Lower leg skin (tissue), 4 donors: Measurements from ENCODE around the gene RNF13. TPM values are rescaled to one million over a fixed set of nuclear protein-coding genes. Genes with fewer than 3 reads are reported as not detected.
"Not testable (repeated sequence)": the region's sequence is repeated elsewhere in the genome, so short reads cannot be mapped to it uniquely, and the experiment has no call there.

ENCODE experiments used
- DNase-seq, 2 donors: peaks; one replicate each; pipeline ENCODE4 v3.0.0-alpha.2; 2019; ENCODE audit warnings: low spot score in 2 of 2
- H3K4me3 ChIP-seq: fragments of 200-600 bp; sonication (generic); 2 replicates; pipeline ENCODE4 v1.5.1; 2017; ENCODE audit warnings: mild to moderate bottlenecking, low read depth; ENCODE audit not compliant: poor library complexity, severe bottlenecking
- POLR2A ChIP-seq, 2 donors: fragments of 450-650 bp; IDR thresholded peaks; one replicate each; pipeline ENCODE4 v1.6.1; 2016 to 2017; ENCODE audit warnings: antibody characterized with exemption in 2 of 2, mild to moderate bottlenecking in 1 of 2, moderate library complexity in 1 of 2
- WGBS, 2 donors: methylation state at CpG; one replicate each; pipeline ENCODE4 v1.1.5; 2018; 5-methylcytosine and 5-hydroxymethylcytosine counted together
- intact Hi-C: fragments of 100-400 bp; cut with DNase I; formaldehyde crosslinking; loops from one replicate; pipeline ENCODE4 v1.15.0; 2023; ENCODE audit warnings: low total_unique reads
- total RNA-seq, 4 donors: library from RNA; depleted of rRNA; stranded (reverse); fragments of >200 nt; gene quantifications; one replicate each; pipeline ENCODE4 v1.1.0, GENCODE V29; 2016
- TF ChIP-seq, protein P1 (sequence below), 3 donors: fragments of 450-650 bp; IDR thresholded peaks; one replicate each; pipeline ENCODE4 v1.5.1; 2016; ENCODE audit warnings: antibody characterized with exemption in 3 of 3, mild to moderate bottlenecking in 3 of 3, moderate library complexity in 2 of 3

The RNF13 gene
- total RNA-seq, 4 donors from 2014 or later, result 53.1 to 101 (median 86.5) TPM

DNA sequence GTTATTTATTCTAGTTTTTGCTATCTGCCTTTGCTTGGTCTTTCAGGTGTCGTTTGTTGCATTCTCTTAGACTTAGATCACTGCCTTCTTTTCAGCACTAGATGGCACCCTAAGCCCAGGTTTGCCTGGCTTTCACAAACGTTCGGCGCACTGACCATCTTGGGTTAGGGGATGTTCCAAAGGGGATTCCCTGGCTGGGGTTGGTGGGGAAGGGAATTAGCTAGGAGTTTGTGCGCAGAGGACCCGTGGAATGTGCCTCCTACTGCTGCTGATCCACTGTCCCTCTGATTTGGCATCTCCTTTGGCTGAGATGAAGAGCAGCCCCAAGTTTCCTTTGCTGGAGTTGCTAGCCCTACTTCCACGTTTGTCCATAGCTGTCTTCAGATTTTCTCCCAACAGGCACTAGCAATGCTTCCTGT, 123.8 kb downstream of the RNF13 start:
- intact Hi-C loops, result no loop called here
- H3K4me3 ChIP-seq, result no peak overlapping the region
- 52 to 74% methylated on average over 7 of the region's 7 CpGs for WGBS, 2 donors
- TF ChIP-seq POLR2A (IDR thresholded peaks at IDR 0.05), result no peak
- TF ChIP-seq, protein P1, sequence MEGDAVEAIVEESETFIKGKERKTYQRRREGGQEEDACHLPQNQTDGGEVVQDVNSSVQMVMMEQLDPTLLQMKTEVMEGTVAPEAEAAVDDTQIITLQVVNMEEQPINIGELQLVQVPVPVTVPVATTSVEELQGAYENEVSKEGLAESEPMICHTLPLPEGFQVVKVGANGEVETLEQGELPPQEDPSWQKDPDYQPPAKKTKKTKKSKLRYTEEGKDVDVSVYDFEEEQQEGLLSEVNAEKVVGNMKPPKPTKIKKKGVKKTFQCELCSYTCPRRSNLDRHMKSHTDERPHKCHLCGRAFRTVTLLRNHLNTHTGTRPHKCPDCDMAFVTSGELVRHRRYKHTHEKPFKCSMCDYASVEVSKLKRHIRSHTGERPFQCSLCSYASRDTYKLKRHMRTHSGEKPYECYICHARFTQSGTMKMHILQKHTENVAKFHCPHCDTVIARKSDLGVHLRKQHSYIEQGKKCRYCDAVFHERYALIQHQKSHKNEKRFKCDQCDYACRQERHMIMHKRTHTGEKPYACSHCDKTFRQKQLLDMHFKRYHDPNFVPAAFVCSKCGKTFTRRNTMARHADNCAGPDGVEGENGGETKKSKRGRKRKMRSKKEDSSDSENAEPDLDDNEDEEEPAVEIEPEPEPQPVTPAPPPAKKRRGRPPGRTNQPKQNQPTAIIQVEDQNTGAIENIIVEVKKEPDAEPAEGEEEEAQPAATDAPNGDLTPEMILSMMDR (IDR thresholded peaks at IDR 0.05), result no peak
- DNase-seq, result no peak

DNA sequence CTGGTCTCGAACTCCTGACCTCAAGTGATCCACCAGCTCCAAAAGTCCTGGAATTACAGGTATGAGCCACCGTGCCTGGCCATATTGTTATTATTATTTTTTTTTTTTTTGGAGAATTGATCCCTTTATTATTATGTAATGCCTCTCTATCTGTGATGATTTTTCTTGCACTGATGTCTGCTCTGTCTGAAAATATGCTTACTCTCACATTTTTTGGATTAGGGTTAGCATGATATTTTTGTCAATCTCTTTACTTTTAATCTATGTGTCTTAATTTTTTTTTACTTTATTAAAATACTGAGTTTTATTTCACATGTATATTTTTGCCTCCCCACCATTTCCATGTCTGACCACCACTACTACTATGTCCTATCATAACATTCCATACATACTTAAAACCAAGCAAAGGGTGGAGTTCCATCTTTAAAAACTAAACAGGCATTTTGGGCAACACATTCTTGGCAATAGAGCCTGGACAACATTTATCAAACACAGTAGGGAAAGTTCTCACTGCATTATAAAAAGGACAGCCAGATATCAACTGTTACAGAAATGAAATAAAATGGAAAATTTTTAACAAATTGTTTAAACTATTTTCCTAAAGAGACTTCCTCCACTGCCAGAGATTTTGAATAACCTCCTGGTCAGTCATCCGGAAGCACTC, 125.5 kb downstream of the RNF13 start:
- intact Hi-C loops, H3K4me3 ChIP-seq, DNase-seq: not testable (repeated sequence)
- 92 to 95% methylated on average over 3 of the region's 3 CpGs for whole genome bisulfite sequencing, 2 donors

DNA sequence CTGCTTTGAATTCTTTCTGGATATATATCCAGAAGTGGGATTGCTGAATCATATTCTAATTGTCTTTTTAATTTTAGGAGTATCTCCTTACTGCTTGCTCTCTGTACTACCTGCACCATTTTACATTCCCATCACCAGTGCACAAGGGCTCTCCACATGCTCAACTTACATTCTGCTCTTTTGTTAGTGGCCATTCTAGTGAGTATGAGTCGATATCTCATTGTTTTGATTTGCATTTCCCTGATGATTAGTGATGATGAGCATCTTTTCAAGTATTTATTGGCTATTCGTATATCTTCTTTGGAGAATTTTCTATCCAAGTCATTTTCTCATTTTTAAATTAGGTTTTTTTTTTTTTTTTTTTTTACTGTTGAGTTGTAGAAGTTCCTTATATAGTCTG, 128.2 kb downstream of the RNF13 start:
- DNase-seq, result no peak
- intact Hi-C loops, result no loop called here
- WGBS, 2 donors, result 92 to 94% methylated on average over 2 of the region's 2 CpGs
- TF ChIP-seq POLR2A (IDR thresholded peaks at IDR 0.05), result no peak
- TF ChIP-seq, protein P1 (IDR thresholded peaks at IDR 0.05), result no peak
- no peak overlapping the region for H3K4me3 ChIP-seq

DNA sequence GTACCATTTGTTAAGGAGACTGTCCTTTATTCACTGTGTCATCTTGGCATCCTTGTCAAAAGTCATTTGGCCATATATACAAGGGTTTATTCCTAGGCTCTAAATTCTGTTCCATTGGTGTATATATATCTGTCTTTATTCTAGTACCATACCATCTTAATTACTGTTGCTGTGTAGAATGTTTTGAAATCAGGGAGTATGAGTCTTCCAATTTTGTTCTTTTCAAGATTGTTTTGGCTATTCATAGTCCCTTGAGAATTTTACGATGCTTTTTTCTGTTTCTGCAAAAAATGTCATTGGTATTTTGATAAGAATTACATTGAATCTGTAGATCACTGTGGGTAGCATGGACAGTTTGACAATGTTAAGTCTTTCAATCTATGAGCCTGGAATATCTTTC, 128.9 kb downstream of the RNF13 start:
- no peak for DNase-seq
- intact Hi-C loops, result no loop called here
- H3K4me3 ChIP-seq, result no peak overlapping the region
- TF ChIP-seq, protein P1 (IDR thresholded peaks at IDR 0.05), result no peak
- no peak for TF ChIP-seq POLR2A (IDR thresholded peaks at IDR 0.05)
- WGBS, 2 donors, result 68 to 80% methylated on average over 1 of the region's 1 CpG

DNA sequence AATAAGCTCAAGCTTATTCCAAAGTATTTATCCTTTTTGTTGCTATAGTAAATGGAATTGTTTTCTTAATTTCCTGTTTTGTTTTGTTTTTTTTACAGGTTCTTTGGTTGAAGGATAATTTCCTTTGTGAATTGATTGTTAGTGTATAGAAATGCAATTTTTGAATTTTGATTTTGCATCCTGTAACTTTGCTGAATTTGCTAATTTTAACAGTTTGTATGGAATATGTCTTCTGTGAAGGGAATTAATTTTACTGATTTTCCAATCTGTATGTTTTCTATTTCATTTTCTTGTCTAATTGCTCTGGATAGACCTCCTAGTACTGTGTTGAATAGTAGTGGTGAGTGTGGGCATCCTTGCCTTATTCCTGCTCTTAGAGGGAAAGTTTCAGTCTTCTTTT, 129.4 kb downstream of the RNF13 start:
- TF ChIP-seq POLR2A (IDR thresholded peaks at IDR 0.05), result no peak
- TF ChIP-seq, protein P1 (IDR thresholded peaks at IDR 0.05), result no peak
- intact Hi-C loops, result no loop called here
- no peak overlapping the region for H3K4me3 ChIP-seq
- no peak for DNase-seq

DNA sequence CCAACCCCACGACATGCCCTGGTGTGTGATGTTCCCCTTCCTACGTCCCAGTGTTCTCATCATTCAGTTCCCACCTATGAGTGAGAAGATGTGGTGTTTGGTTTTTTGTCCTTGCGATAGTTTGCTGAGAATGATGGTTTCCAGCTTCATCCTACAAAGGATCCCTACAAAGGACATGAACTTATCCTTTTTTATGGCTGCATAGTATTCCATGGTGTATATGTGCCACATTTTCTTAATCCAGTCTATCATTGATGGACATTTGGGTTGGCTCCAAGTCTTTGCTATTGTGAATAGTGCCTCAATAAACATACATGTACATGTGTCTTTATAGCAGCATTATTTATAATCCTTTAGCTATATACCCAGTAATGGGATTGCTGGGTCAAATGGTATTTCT, 131.0 kb downstream of the RNF13 start:
- intact Hi-C loops, H3K4me3 ChIP-seq, DNase-seq: not testable (repeated sequence)
- 97% methylated on average over 3 of the region's 3 CpGs for WGBS, 2 donors

DNA sequence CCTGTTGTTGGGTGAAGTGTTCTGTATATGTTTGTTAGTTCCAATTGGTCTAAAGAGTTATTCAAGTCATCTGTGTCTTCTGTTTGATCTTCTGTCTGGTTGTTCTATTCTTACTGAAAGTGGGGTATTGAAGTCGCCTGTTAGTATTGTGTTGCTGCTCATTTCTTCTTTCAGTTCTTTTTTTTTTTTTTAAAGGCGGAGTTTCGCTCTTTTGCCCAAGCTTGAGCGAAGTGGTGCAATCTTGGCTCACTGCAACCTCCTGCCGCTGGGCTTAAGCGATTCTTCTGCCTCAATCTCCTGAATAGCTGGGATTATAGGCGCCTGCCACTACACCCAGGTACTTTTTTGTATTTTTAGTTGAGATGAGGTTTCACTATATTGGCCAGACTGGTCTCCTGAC, 134.2 kb downstream of the RNF13 start:
- TF ChIP-seq, protein P1 (IDR thresholded peaks at IDR 0.05), result no peak
- no peak for TF ChIP-seq POLR2A (IDR thresholded peaks at IDR 0.05)
- no peak for DNase-seq
- no peak overlapping the region for H3K4me3 ChIP-seq
- intact Hi-C loops, result no loop called here
- 93 to 94% methylated on average over 7 of the region's 7 CpGs for WGBS, 2 donors
